ENCODE results near the gene CACNA1C. TPM values are rescaled to one million over a fixed set of nuclear protein-coding genes. Genes with fewer than 3 reads are reported as not detected.
A peak's percentile ranks its signal among the peaks of the same experiment; 100 is the strongest.

Gene CACNA1C
- total RNA-seq, 4 donors from 2014 or later, result 1.5 to 13.5 (median 2.1) TPM

DNA sequence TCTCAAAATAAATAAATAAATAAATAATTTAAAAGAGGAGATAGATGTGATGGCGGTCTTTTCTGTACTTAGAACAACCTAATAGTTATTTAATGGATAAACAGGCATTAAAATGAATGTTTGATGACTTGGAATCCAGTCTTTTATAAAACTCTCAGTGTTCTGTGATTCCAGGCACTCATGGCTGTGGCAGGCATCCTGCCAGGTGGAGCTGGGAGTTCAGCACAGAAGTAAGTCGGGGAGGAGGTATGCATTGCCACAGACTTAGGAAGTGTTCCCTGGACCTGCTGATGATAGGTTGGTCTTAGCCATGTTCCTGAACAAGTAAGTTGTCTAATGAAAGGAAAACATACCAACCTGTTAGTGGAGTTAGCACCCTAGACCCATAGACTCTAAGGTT is 126.3 kb downstream of the CACNA1C start:
- H3K4me3 ChIP-seq, result no peak overlapping the region
- no peaks in the 10 kb centered on the region for H3K36me3 ChIP-seq
- peak overlapping the region in 2 of 4 donors; percentile 82 to 85 for H3K27ac ChIP-seq
- DNase-seq, result no peak
- H3K9me3 ChIP-seq, result no peaks in the 10 kb centered on the region
- no peaks in the 10 kb centered on the region for H3K27me3 ChIP-seq
- intact Hi-C loops (cut with DNase I), result no loop called here
- TF ChIP-seq POLR2A (IDR thresholded peaks at IDR 0.05) (no peak), CTCF (IDR thresholded peaks at IDR 0.05) (no peak)
- WGBS, 2 donors, result 65 to 83% methylated on average over 2 of the region's 2 CpGs
- H3K4me1 ChIP-seq, result peaks cover 15 to 37% (median 22%) of the 10 kb centered on the region in 3 donors

DNA sequence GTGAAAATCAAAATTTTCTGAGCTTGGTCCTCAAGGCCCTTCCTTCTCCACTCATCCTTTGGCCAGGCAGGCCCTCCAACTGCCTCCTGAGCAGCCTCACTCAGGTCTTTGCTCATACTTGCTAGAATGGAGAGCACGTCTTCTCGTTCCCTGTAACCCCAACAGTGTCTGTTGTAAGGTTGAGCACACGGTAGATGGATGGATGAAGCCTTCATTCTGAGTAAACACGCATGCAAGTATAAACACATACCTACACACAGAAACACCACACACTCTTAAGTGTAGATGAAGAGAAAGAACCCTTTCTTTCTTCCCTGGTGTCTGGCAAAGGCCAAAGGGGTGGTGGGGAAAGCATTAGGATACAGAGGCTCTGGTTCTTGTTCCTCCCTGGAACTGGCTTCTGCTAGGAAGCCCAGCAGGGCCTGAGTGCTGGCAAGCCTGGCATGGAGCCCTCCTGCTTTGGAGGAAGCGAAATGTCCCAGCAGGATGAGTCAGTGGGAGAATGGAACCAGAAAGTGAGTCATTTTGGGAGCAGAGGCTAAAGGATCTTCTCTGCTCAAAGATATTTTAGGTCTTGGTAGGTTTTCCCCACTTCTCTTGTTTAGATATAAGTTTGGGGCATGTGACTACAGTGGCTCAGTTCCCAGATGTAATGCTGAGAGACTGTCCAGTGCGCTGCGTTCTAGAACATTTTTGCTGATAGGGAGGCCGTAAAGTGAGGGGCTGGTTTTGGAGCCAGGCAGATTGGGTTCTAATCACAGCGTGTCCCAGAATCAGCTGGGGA is 127.4 kb downstream of the CACNA1C start:
- H3K27me3 ChIP-seq, result no peaks in the 10 kb centered on the region
- TF ChIP-seq CTCF (IDR thresholded peaks at IDR 0.05) (no peak), POLR2A (IDR thresholded peaks at IDR 0.05) (no peak)
- DNase-seq, result no peak
- H3K36me3 ChIP-seq, result no peaks in the 10 kb centered on the region
- H3K4me1 ChIP-seq, result peaks cover 15 to 44% (median 22%) of the 10 kb centered on the region in 3 donors
- no peak overlapping the region for H3K4me3 ChIP-seq
- 48 to 53% methylated on average over 9 of the region's 9 CpGs for WGBS, 2 donors
- peak overlapping the region; percentile 56 to 85 (median 80) for H3K27ac ChIP-seq
- intact Hi-C loops (cut with DNase I), result no loop called here
- H3K9me3 ChIP-seq, result no peaks in the 10 kb centered on the region

DNA sequence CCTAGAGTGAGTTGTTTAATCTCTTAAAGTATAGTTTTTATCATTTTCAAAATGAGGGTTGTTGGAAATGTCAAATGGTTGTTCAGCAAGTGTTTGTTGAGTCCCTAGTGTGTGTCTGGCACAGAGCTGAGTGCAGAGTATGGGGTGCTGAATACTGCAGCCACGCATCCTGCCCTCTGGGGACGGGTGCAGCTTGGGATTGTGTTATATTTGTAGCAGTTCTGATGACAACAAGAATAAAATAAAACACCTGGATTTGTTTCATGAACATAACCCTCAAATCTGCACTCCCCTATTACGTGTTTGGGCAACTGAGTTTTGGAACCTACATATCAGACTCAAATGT is 127.9 kb downstream of the CACNA1C start:
- Histone ChIP-seq H3K27ac (peak overlapping the region; percentile 56 to 85 (median 80)), H3K9me3 (no peaks in the 10 kb centered on the region), H3K27me3 (no peaks in the 10 kb centered on the region), H3K4me3 (no peak overlapping the region), H3K4me1 (peaks cover 15 to 44% (median 22%) of the 10 kb centered on the region in 3 donors), H3K36me3 (no peaks in the 10 kb centered on the region)
- intact Hi-C loops (cut with DNase I), result no loop called here
- no peak for DNase-seq
- TF ChIP-seq CTCF (IDR thresholded peaks at IDR 0.05) (no peak), POLR2A (IDR thresholded peaks at IDR 0.05) (no peak)
- WGBS, 2 donors, result 52 to 62% methylated on average over 3 of the region's 3 CpGs

- Histone ChIP-seq H3K4me1 (peaks cover 15 to 40% (median 22%) of the 10 kb centered on the region in 3 donors), H3K27me3 (no peaks in the 10 kb centered on the region), H3K36me3 (no peaks in the 10 kb centered on the region), H3K27ac (peak overlapping the region in 3 of 4 donors; percentile 66 to 70 (median 68)), H3K4me3 (no peak overlapping the region), H3K9me3 (no peaks in the 10 kb centered on the region)
- TF ChIP-seq POLR2A (IDR thresholded peaks at IDR 0.05), result no peak
- no peak for TF ChIP-seq CTCF (IDR thresholded peaks at IDR 0.05)
- intact Hi-C loops (cut with DNase I), result no loop called here
- no peak for DNase-seq
- 46 to 50% methylated on average over 22 to 23 of the region's 23 CpGs for WGBS, 2 donors
Measured at GRCh38 chr12:2183556-2184541, 131.1 kb downstream of the CACNA1C start.

Measured in esophagus squamous epithelium (tissue), 5 donors.